ENCODE results near the gene WDR87.
A peak's percentile ranks its signal among the peaks of the same experiment; 100 is the strongest.
"Not testable (repeated sequence)": the region's sequence is repeated elsewhere in the genome, so short reads cannot be mapped to it uniquely, and the experiment has no call there.

The WDR87 gene

DNA sequence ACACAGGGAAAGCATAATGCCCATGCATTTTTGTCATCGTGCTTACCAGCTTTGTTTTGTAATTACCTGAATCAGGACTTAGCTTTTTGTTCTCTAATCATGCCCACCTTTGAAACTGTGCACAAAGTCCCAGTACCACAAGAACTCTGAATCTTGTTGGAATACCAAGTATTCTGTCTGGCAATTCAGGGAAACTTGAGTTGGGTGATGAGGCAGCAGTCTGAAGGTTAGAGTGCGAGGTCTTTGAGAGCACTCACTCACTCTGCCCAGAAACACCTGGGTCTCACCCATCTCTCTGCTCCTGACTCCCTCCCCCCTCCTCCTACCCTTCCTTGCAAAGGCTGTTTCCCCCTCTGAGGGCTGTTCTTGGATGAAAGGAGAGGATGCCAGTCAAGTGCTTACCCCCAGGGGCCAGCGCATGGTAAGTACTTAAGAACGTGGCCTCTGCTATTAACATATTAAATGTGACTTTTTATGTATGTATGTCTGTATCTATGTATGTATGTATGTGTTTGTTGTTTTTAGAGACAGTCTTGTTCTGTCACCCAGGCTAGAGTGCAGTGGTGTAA, 23.0 kb upstream of the WDR87 start:
- peak; percentile 42 for DNase-seq

DNA sequence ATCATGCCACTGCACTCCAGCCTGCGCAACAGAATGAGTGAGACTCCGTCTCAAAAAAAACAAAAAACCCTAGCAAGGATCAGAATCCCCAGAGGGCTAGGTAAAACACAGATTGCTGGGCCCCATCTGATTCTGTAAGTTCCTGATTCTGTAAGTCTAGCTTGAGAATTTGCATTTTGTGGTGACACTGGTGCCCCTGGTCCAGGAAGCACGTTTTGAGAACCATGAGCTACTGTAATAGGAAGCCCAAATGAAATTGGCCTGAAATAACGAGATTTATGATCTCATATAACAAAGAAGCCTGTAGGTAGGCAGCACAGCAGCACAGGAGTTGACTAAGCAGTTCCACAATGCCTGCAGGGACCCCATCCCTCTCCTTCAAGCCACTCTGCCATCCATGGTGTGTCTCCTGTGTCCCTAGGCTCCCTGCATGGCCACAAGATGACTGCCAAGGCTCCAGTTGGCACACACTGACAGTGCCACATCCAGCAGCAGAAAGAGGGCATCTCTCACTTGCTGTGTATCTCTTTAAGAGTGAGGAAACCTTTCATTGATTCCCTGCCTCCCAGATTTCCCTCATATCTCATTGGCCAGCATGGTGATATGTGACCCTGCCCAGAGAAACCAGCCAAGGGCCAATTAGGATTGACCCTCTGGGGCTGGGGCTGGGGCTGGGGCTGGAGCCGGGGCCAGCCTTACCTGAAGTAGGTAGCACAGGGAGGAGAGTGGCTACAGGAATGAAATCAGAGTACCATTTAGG, 22.3 kb upstream of the WDR87 start:
- DNase-seq: peak; percentile 63

GRCh38 chr19:37926711-37927110, 20.3 kb upstream of the WDR87 start:
- no peak for DNase-seq

DNA sequence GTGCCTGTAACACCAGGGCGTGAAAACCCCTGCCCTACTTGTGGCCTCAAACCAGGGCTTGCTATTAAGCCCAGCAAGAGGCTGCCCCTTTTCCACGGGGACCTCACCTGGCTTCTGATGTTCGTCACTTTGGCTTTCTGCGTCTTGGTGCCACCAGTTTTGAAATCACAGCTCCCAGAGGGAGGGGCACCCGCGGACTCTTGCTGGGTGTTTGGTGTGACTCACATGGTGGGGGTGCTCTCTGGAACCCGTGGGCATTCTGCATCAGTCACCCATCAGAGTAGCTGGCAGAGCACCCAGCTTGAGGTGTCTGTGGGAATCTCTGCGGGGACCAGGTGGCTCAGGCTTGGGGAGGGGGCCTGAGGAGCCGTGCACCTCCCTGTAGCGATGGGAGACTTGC, 19.9 kb upstream of the WDR87 start:
- DNase-seq: no peak

GRCh38 chr19:37925212-37925611, 18.8 kb upstream of the WDR87 start:
- DNase-seq: no peak

GRCh38 chr19:37924573-37924972, 18.2 kb upstream of the WDR87 start:
- DNase-seq: not testable (repeated sequence)

GRCh38 chr19:37920591-37921450, 14.4 kb upstream of the WDR87 start:
- DNase-seq: peak; percentile 24

- DNase-seq: peak; percentile 22
Measured at GRCh38 chr19:37914908-37915307, 8.5 kb upstream of the WDR87 start.

GRCh38 chr19:37909661-37910199, 3.3 kb upstream of the WDR87 start:
- DNase-seq: no peak

DNA sequence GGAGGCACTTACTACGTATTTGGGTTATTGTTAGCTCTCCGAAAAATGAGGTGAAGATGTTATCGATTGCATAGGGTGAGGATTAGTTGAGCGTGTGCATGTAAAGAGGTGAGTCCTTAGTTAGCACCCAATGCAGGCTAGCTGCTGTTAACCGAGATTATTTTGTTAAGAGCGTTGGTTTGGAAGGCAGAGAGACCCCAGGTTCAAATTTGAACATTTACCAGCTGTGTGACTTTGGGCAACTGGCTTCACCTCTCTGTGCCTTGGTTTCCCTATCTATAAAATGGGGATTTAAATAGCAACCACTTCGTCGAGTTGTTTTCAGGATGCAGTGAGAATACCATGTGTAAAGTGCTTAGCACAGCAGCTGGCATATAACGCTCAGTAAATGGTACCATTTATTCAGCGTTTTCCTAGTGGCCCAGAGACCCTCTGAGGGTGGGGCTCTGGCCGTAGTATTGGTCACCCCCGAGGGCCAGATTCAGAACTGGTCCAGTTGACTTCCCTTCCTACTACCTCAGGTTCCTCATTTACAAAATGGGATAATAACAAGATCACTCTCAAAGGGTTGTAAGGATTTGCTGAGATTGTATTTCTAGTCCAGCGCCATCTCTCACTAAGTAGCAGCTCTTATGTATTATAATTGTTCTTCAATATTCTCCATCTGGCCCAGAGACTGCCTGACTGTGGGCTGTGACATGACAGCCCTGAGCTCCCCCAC, 1.5 kb upstream of the WDR87 start:
- peak; percentile 14 for DNase-seq

- DNase-seq: peak; percentile 90
Measured at GRCh38 chr19:37906869-37907734, 708 bp upstream of the WDR87 start, which contains the start of gene SIPA1L3. Gene SIPA1L3, plus strand, starts transcription at chr19:37907208. Its CDS starts 174,358 bp downstream, at chr19:38081566.

- no peak for DNase-seq
Measured at GRCh38 chr19:37903096-37903495, 3.3 kb downstream of the WDR87 start.

DNA sequence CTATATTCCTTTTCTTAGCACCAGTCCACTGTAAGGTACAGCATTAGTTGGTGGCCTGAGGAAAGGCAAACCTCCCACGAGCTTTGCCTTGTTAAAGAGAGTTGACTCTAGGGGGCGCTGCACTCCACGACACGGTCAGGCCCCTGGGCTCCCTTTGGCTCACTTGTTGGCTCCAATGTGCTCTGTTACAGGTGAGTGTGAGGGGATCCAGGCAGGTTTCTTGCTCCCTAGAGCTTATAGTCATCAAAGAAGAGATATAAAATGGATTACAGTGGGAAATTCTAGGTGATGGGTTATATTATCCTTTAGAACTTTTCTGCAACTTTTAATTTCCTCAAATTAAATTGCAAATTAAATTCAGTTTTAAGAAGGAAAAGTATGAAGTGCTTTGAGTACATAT, 3.7 kb downstream of the WDR87 start:
- DNase-seq: peak; percentile 84

- DNase-seq: no peak
Measured at GRCh38 chr19:37899966-37900365, 6.4 kb downstream of the WDR87 start.

DNA sequence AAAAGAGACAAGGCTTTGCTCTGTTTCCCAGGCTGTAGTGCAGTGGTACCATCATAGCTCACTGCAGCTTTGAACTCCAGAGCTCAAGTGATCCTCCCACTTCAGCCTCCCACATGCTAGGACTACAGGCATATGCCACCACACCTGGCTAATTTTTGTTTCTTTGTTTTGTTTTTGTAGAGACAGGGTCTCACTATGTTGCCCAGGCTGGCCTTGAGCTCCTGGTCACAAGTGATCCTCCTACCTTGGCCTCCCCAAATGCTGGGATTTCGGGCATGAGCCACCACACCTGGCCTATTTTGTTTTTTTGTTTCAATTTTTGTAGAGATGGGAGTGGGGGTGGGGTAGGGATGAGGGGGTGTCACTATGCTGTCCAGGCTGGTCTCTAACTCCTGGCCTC, 6.9 kb downstream of the WDR87 start:
- no peak for DNase-seq

GRCh38 chr19:37896180-37896579, 10.2 kb downstream of the WDR87 start:
- DNase-seq: no peak

DNA sequence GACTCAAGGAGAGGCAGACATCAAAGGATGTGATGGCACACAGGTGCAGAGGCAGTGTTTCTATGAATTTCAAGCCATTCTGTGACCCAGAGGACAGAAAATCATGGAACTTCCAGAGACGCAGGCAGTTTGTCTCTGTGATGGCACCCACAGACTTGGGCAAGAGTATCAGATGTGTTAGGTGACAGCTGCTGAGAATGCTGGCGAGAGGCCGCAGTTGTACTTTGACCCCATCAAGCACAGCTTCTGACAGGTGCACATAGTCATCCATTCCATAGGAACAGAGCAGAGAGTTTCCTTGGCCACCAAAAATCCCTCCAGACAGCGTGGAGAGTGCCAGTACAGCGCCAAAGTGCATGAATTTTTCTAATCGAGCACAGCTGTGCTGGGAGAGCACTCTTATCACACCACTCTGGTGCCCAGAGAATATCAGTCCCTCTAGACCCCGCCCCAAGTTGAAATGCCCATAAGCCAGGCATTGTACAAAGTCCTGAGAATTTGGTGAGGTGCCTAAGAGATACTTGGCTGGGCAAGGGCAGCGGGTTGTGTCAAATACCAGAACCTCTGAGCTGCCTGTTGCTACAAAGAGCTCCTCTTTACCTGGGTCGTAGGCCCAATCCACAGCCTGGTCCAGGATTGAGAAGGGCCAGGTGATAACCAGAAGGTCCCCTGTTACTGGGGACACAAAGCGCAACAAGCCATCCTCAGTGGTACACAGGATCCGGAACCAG, 12.4 kb downstream of the WDR87 start:
- DNase-seq: no peak

- DNase-seq: no peak
Measured at GRCh38 chr19:37886571-37886970, 19.8 kb downstream of the WDR87 start.

- DNase-seq: no peak
Measured at GRCh38 chr19:37885392-37885791, 21.0 kb downstream of the WDR87 start.

GRCh38 chr19:37877147-37877546, 29.2 kb downstream of the WDR87 start:
- DNase-seq: no peak

DNA sequence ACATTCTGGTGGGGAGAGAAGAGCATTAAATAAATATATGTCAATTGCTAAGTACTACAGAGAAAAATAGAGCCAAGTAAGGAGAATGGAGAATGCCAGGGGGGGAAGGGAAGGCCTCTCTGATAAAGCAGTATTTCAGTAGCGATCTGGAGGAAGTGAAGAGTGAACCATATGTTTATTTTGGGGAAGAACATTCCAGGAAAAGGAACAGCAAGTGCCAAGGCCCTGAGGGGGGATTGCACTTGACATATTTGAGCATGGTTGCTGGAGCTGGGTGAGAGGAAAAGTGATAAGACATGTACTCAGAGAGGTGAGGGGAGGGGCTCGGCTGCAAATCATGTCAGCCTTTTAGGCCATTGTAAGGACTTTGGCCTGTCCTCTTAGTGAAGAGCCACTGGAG, 30.4 kb downstream of the WDR87 start:
- no peak for DNase-seq
